Measurements from ENCODE around the gene RASD1.
"Not testable (repeated sequence)": the region's sequence is repeated elsewhere in the genome, so short reads cannot be mapped to it uniquely, and the experiment has no call there.

Gene RASD1

GRCh38 chr17:17499402-17500145, 3.4 kb upstream of the RASD1 start:
- no peak for DNase-seq (ENCODE audit: low read depth in 2 of 3, low spot score in 1 of 3)

GRCh38 chr17:17498606-17499301, 2.6 kb upstream of the RASD1 start:
- DNase-seq (ENCODE audit: low read depth in 2 of 3, low spot score in 1 of 3), result no peak

- DNase-seq (ENCODE audit: low read depth in 2 of 3, low spot score in 1 of 3), result no peak
Observed at GRCh38 chr17:17497845-17498520, 1.8 kb upstream of the RASD1 start.

- DNase-seq (ENCODE audit: low read depth in 2 of 3, low spot score in 1 of 3), result no peak
Observed at GRCh38 chr17:17497065-17497844, 1.1 kb upstream of the RASD1 start.

GRCh38 chr17:17495536-17496188, 533 bp downstream of the RASD1 start:
- peak in 1 of 3 donors; percentile 15 for DNase-seq (ENCODE audit: low read depth in 2 of 3, low spot score in 1 of 3)

- no peak for DNase-seq (ENCODE audit: low read depth in 2 of 3, low spot score in 1 of 3)
Observed at GRCh38 chr17:17494870-17495535, 1.2 kb downstream of the RASD1 start.

- no peak for DNase-seq (ENCODE audit: low read depth in 2 of 3, low spot score in 1 of 3)
Observed at GRCh38 chr17:17494499-17494869, 1.7 kb downstream of the RASD1 start.

- DNase-seq (ENCODE audit: low read depth in 2 of 3, low spot score in 1 of 3), result no peak
Observed at GRCh38 chr17:17493986-17494466, 2.2 kb downstream of the RASD1 start.

- no peak for DNase-seq (ENCODE audit: low read depth in 2 of 3, low spot score in 1 of 3)
Observed at GRCh38 chr17:17493249-17493985, 2.8 kb downstream of the RASD1 start.

GRCh38 chr17:17492571-17492970, 3.6 kb downstream of the RASD1 start:
- no peak for DNase-seq (ENCODE audit: low read depth in 2 of 3, low spot score in 1 of 3)

GRCh38 chr17:17492085-17492484, 4.1 kb downstream of the RASD1 start:
- no peak for DNase-seq (ENCODE audit: low read depth in 2 of 3, low spot score in 1 of 3)

- DNase-seq (ENCODE audit: low read depth in 2 of 3, low spot score in 1 of 3), result no peak
Observed at GRCh38 chr17:17491546-17491988, 4.6 kb downstream of the RASD1 start.

GRCh38 chr17:17491031-17491471, 5.1 kb downstream of the RASD1 start:
- no peak for DNase-seq (ENCODE audit: low read depth in 2 of 3, low spot score in 1 of 3)

- no peak for DNase-seq (ENCODE audit: low read depth in 2 of 3, low spot score in 1 of 3)
Observed at GRCh38 chr17:17487998-17488397, 8.2 kb downstream of the RASD1 start.

- not testable (repeated sequence) for DNase-seq (ENCODE audit: low read depth in 2 of 3, low spot score in 1 of 3)
Observed at GRCh38 chr17:17486416-17486815, 9.8 kb downstream of the RASD1 start.

GRCh38 chr17:17485420-17485819, 10.8 kb downstream of the RASD1 start:
- no peak for DNase-seq (ENCODE audit: low read depth in 2 of 3, low spot score in 1 of 3)

GRCh38 chr17:17484451-17484899, 11.7 kb downstream of the RASD1 start:
- DNase-seq (ENCODE audit: low read depth in 2 of 3, low spot score in 1 of 3), result peak; percentile 42 to 55 (median 46)

- no peak for DNase-seq (ENCODE audit: low read depth in 2 of 3, low spot score in 1 of 3)
Observed at GRCh38 chr17:17481860-17482259, 14.3 kb downstream of the RASD1 start.

- no peak for DNase-seq (ENCODE audit: low read depth in 2 of 3, low spot score in 1 of 3)
Observed at GRCh38 chr17:17480593-17481148, 15.5 kb downstream of the RASD1 start.

Measured in stimulated activated CD4-positive, alpha-beta T cell treated with anti-CD3 and anti-CD28 coated beads, Interleukin-12 subunit alpha, Interleukin-12 subunit beta, amount 100 ng/mL, for 48 hours (primary cell).